ENCODE results near the gene PGM2L1. TPM values are rescaled to one million over a fixed set of nuclear protein-coding genes. Genes with fewer than 3 reads are reported as not detected.
A peak's percentile ranks its signal among the peaks of the same experiment; 100 is the strongest.
"Not testable (repeated sequence)": the region's sequence is repeated elsewhere in the genome, so short reads cannot be mapped to it uniquely, and the experiment has no call there.

PGM2L1 gene
- total RNA-seq, 1 donor from 2014 or later = 203 TPM

GRCh38 chr11:74345420-74345819 is 52.8 kb downstream of the PGM2L1 start:
- DNase-seq (ENCODE audit: low spot score in 2 of 2) (no peak), FAIRE-seq (no peak)

GRCh38 chr11:74341921-74342320 is 56.3 kb downstream of the PGM2L1 start:
- FAIRE-seq = no peak
- DNase-seq (ENCODE audit: low spot score in 2 of 2) = no peak

GRCh38 chr11:74339619-74340018 is 58.6 kb downstream of the PGM2L1 start:
- FAIRE-seq (no peak), DNase-seq (ENCODE audit: low spot score in 2 of 2) (no peak)

GRCh38 chr11:74338963-74339362 is 59.3 kb downstream of the PGM2L1 start:
- FAIRE-seq = no peak
- no peak for DNase-seq (ENCODE audit: low spot score in 2 of 2)

GRCh38 chr11:74333193-74333592 is 65.0 kb downstream of the PGM2L1 start:
- no peak for FAIRE-seq

GRCh38 chr11:74332291-74332690 is 65.9 kb downstream of the PGM2L1 start:
- no peak for DNase-seq (ENCODE audit: low spot score in 2 of 2)
- no peak for FAIRE-seq

More at GRCh38 chr11:74333193-74333592, 65.0 kb downstream of the PGM2L1 start:
- no peak for DNase-seq (ENCODE audit: low spot score in 2 of 2)

GRCh38 chr11:74331000-74331399 is 67.2 kb downstream of the PGM2L1 start:
- FAIRE-seq; DNase-seq (ENCODE audit: low spot score in 2 of 2): not testable (repeated sequence)

GRCh38 chr11:74330075-74330858 is 68.0 kb downstream of the PGM2L1 start:
- no peak for DNase-seq (ENCODE audit: low spot score in 2 of 2)

GRCh38 chr11:74327076-74327475 is 71.2 kb downstream of the PGM2L1 start:
- FAIRE-seq (no peak), DNase-seq (ENCODE audit: low spot score in 2 of 2) (no peak)

More at GRCh38 chr11:74330075-74330858, 68.0 kb downstream of the PGM2L1 start:
- no peak for FAIRE-seq

GRCh38 chr11:74326665-74327064 is 71.6 kb downstream of the PGM2L1 start:
- FAIRE-seq (no peak), DNase-seq (ENCODE audit: low spot score in 2 of 2) (no peak)

- no peak for FAIRE-seq
- DNase-seq (ENCODE audit: low spot score in 2 of 2) = peak; percentile 53 to 60
Observed at GRCh38 chr11:74325649-74326645, 72.3 kb downstream of the PGM2L1 start.

- DNase-seq (ENCODE audit: low spot score in 2 of 2) = no peak
- FAIRE-seq = no peak
Observed at GRCh38 chr11:74322667-74323066, 75.6 kb downstream of the PGM2L1 start.

- no peak for FAIRE-seq
- no peak for DNase-seq (ENCODE audit: low spot score in 2 of 2)
Observed at GRCh38 chr11:74321487-74322188, 76.6 kb downstream of the PGM2L1 start.

- FAIRE-seq (no peak), DNase-seq (ENCODE audit: low spot score in 2 of 2) (no peak)
Observed at GRCh38 chr11:74320538-74320937, 77.7 kb downstream of the PGM2L1 start.

GRCh38 chr11:74319139-74319816 is 79.0 kb downstream of the PGM2L1 start:
- FAIRE-seq (no peak), DNase-seq (ENCODE audit: low spot score in 2 of 2) (no peak)

GRCh38 chr11:74318241-74318932 is 79.8 kb downstream of the PGM2L1 start:
- FAIRE-seq (no peak), DNase-seq (ENCODE audit: low spot score in 2 of 2) (no peak)

- no peak for FAIRE-seq
- DNase-seq (ENCODE audit: low spot score in 2 of 2) = no peak
Observed at GRCh38 chr11:74316772-74317505, 81.3 kb downstream of the PGM2L1 start.

GRCh38 chr11:74312326-74312725 is 85.9 kb downstream of the PGM2L1 start:
- FAIRE-seq (no peak), DNase-seq (ENCODE audit: low spot score in 2 of 2) (no peak)

Measured in frontal cortex (tissue), 4 donors.